Stimulated activated CD4-positive, alpha-beta T cell treated with anti-CD3 and anti-CD28 coated beads, TNF-alpha, amount 100 ng/mL, for 4 hours (primary cell): ENCODE measurements around the gene FAM219A.
"Not testable (repeated sequence)": the region's sequence is repeated elsewhere in the genome, so short reads cannot be mapped to it uniquely, and the experiment has no call there.

ENCODE experiments used
- DNase-seq, 3 experiments: peaks; one replicate each; pipeline ENCODE4 v3.0.0-alpha.2; 2020; ENCODE audit warnings: low read depth in 3 of 3

The FAM219A gene

DNA sequence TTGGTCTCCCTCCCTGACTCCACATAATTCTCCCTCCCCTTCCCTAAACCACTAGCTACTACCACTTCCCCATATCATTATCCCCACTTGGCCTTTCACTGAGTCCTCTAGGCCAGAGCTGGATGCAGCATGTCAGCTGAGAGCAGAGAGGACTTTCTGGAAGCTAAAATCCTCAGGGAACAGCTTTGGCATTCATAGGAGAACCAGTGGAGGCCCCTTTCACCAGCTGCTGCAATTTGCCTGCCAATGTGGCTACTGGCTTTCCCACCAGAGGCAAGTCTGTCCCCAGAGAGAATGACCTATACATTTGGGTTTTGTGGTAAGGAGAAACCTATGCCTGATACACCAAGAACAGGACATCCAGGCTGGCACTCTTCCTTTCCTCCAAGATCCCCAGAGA is 14.4 kb downstream of the FAM219A start:
- no peak for DNase-seq

DNA sequence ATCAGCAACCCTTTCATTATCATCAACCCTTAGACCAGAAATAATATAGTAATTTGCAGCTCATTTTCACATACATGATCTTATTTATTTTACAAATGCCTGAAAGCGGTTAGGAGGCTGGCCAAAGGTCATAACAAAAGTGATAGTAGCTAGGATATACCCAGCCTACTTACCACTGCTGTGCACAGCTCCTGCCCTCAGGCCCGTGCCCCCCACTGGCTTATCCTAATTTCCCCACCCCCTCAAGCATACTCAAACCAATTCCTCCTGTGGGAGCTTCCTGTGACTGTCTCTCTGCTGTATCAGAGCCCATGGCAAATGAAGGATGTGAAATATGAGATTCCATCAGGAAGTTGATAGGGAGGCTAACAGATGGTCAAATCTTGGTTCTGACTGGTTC is 14.8 kb downstream of the FAM219A start:
- DNase-seq, result no peak

DNA sequence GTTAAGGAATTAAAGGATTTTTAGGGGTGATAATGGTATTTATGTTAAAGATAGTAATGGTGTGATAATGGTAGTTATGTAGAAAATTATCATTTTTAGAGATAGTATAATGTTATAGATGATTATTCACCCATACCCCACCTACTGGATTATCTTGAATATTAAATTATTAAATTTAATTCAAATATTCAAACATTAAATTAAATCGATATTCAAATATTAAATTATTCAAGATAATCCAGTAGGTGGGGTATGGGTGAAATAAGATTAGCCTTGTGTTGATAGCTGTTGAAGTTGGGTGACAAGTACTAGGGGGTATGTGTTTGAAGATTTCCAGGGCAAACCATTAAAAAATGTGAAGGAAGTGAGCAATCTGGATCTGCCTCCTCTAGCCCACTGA is 15.6 kb downstream of the FAM219A start:
- DNase-seq, result no peak

GRCh38 chr9:34440017-34440416 is 18.4 kb downstream of the FAM219A start:
- no peak for DNase-seq

- DNase-seq, result not testable (repeated sequence)
Observed at GRCh38 chr9:34438465-34438864, 19.9 kb downstream of the FAM219A start.

DNA sequence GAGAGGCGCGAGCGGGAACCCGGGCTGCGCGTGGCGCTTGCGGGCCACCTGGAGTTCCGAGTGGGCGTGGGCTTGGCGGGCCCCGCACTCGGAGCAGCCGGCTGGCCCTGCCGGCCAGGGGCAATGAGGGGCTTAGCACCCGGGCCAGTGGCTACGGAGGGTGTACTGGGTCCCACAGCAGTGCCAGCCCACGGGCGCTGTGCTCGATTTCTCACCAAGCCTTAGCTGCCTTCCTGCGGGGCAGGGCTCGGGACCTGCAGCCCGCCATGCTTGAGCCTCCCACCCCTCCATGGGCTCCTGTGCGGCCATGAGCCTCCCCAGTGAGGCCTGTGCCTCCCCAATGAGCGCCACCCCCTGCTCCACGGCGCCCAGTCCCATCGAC is 20.5 kb downstream of the FAM219A start:
- DNase-seq, result not testable (repeated sequence)

DNA sequence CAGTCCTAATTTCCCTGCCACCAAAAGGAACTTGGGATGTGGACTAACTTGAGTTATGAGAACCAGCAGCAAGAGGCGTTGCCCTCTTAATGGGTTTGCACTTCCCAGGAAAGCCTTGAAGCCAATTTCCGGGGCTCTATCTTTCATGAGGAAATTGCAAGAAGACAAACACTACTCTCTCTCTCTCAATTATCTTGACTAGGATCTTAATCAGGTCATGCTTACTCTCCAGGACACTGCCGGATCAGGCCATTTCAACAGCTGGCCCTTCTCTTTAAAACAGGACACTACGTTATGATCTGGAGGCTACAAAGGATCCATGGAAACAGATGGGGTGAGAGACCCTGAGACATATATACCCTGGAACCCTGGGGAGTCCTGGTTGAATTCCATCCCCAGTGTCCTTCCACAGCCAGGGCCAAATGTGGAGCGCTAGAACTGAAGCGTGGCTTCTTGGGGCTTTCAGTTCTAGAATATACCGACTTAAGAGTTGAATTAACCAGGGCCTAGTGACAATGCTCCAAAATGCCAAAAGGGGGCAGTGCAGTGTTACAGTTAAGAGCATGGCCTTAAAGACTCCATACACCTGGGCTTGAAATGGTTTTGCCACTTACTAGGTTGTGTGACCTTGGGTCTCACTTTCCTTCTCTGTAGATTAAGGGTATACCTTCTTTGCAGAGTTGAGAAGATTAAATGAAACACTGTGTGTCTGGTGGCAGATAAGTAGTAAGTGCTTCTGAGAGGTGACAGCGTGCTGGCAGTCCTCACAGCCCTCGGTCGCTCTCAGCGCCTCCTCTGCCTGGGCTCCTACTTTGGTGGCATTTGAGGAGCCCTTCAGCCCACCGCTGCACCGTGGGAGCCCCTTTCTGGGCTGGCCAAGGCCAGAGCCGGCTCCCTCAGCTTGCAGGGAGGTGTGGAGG is 21.1 kb downstream of the FAM219A start:
- DNase-seq, result peak; percentile 18 to 41 (median 35)

DNA sequence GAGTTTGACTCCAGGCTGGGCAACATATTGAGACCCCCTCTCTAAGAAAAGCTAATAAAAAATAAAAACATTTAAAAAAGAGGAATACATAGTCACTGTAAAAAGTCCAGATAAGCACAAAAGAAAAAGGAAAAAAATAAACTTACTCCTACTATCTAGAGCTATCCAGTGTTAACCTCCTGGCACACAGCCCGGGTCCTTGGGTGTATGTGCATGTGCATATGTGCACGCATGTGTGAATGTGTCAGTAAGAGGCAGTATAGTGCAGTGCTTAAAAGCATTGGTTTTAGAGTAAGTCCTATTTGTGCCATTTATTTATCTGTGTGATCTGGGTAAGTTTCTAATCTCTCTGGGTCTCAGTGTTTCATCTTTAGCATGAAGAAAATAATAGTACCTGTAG is 26.7 kb downstream of the FAM219A start:
- DNase-seq, result no peak

DNA sequence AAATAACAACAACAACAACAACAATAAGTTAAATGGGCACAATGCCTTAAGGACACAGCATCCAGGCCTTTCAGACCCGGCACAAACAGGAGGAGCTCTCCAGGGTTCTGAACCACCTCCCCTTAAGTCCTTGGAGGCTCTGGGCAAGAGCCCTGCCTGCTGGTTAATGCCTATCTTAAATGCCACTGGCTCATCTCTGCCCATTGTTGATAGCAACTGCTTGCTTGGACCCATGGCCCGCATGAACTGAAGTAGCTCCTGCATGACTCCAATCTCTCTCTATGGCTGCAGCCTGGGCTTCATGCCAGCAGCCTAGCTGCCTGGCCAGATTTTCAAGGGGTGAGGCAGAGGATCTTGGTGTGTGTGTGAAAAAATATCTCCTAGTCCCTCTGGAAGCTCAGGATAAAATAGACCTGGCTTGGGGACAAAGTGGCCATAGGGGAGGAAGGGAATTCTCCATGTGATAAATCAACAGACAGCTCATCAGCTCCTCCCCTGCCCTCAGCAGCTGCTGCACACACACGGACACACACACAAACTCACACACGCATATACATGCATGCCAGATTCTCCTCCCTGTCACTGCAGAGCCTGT is 27.4 kb downstream of the FAM219A start:
- DNase-seq, result no peak

DNA sequence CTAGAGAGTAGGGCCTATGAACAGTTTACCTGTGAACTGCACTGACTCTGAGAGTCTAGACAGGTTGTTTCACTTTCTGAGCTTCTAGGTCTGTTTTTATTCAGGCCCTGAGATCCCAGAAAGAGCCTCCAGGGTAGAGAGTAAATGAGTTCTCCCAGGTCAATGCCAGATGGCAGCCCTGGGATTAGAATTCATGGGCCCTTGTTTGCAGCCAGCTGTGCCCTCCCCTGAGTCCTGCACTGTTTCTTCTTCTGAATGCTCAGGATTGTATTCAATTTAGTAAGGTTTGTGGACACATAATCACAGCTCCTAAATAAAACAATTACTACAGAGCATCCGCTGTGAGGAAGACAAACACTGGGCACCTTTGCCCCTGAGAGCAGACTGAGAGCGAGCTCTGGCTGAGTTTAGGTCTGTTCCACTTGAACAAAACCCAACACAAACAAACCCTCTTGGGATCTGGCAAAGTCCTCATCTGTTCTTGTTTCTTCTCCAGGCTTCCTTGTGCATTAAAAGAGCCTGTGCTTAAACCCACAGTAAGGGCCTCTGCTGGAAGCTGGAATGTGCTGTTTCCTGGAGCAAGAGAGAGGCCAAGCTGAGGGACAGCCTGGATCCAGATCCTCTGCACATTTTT is 29.9 kb downstream of the FAM219A start:
- no peak for DNase-seq

DNA sequence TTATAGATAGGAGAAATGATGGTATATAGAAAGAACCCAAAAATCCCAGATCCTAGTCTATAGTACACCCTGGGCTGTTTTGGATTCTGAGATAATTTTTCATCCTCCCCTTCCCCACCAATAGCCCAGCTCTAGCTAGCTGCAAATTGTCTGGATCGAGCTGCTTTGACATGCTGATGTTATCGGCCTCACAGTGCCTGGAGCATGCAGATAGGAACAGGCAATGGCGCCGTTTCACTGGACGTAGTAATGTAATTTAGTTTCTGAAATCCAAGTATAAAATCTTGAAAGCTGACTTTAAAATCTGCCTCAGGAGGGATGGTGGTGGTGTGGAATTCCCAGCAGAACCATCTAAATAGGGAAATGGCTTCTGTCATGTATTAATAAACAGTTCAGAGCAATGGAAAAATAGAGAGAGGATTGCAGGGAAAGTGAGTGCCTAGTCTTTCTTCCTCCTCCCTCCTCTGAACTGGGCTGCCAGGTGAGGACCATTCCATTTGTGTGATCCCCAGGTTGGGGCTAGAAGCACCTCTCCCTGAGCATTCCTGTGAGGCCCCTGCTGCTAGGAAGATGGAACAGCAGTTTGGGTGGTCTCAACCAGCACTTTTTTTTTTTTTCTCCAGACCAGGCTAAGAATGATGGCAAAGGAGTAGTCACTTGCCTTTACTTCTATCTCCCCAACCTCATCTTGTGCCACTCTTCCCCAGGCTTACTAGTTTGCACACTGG is 31.9 kb downstream of the FAM219A start:
- no peak for DNase-seq

GRCh38 chr9:34419716-34420504 is 38.5 kb downstream of the FAM219A start:
- no peak for DNase-seq

DNA sequence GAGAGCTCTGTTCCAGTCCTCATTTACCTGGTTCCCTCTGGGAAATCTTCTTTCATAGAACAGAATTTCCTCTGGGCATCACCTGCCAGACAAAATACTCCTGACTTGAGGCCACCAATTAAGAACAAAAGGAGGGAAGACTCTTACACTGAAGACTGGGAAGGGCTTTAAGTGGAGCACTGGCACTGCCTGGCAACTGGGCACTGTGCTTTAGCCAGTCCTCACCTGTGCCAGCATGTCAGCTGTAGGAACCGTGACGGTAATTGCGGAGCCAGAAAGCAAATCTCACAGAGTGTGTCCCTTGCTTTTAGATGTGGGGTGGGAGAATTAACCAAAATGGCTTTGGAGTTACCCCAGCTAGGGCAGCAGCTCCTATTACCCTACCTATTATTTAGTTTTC is 40.6 kb downstream of the FAM219A start:
- no peak for DNase-seq

DNA sequence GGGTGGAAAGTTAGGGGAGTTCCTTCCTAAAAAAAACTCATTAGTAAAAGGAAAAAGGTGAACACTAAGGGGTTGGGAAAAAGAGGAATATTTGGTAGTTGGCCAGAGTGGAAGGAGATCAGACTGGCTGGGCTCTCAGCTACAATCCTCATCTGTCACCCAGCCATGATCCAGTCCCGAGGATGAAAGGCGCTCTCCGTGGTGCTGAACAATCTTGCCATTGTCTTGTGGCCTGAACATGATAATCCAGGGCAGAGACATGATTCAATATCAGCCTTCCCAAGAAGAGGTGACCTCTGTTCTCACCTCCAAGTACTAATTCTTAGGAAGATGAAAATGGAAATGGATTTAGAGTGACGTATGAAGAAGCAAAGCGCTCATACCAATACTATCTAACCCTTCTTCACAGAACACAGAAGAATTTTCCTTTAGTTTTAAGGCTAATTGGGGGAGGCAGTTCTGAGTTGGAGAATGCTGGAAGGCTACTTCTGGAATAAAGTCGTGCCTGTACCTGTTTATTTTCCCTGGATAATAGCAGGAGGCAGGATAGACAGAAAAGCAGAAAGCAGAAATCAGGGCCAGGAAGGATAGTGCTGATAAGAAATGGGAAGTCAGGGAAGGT is 45.0 kb downstream of the FAM219A start:
- DNase-seq, result no peak

- no peak for DNase-seq
Observed at GRCh38 chr9:34412336-34412735, 46.0 kb downstream of the FAM219A start.

DNA sequence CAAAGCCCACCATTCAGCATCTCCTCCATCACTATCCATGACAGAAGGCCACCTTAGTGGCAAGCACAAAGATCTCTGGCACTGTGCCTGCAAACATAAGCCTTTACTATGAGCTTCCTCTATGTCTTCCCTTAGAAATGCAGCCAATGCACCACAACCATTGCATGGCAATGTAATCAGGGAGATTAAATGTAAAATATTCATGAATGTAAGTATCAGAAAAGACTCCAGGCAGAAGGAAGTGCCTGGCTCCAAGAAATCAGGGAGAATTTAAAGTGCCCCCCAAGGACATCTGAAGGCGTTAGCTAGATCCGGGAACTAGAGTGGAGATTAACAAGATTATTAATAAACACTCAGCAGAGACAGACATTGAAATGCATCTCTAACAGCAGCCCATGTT is 49.2 kb downstream of the FAM219A start:
- DNase-seq, result no peak

DNA sequence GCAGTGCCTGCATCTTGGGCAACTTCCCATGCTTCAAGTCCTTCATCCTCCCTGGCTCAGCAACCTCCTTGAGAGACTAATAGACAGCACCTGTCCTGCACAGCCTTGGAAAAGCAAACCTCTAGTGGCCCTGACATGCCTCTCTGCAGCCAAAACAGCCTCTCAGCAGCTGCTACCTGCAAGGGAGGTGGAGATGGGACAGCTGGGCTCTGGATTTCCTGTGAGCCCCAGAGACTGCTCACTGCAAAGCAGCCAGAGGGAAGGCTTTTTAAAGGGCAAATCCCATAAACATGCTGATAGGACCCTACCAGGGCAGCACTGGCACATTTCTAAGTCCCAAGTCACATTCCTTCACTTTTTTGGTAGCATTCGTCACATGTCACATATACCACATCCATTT is 50.2 kb downstream of the FAM219A start:
- DNase-seq, result no peak

- DNase-seq, result no peak
Observed at GRCh38 chr9:34406219-34406618, 52.2 kb downstream of the FAM219A start.

- no peak for DNase-seq
Observed at GRCh38 chr9:34405719-34406118, 52.7 kb downstream of the FAM219A start.

GRCh38 chr9:34403554-34404380 is 54.6 kb downstream of the FAM219A start:
- DNase-seq, result peak in 1 of 3 experiments; percentile 23
